ENCODE data around the gene TM9SF2. TPM values are rescaled to one million over a fixed set of nuclear protein-coding genes. Genes with fewer than 3 reads are reported as not detected.

Gene TM9SF2
- total and polyA plus RNA-seq, 9 of the 15 experiments (the other 6 are each of a cell fraction or from before 2014, with no cell fraction given): 23.3 to 83.2 (median 55.1) TPM

- TF ChIP-seq BRD4 (IDR thresholded peaks at IDR 0.05): 0 out of 2 replicates have a peak, but pooled peaks have one; percentile 40
- TF ChIP-seq HDAC3 (IDR thresholded peaks at IDR 0.05; ENCODE audit: borderline replicate concordance, partially characterized antibody): no peak
- no peak for TF ChIP-seq MCM5 (IDR thresholded peaks at IDR 0.05; ENCODE audit: low read depth)
- peak; percentile 90 for TF ChIP-seq PHF8 (IDR thresholded peaks at IDR 0.05; ENCODE audit: borderline replicate concordance, low read length)
- TF ChIP-seq PCBP1 (IDR thresholded peaks at IDR 0.05; ENCODE audit: low read depth, low read length, poor library complexity, severe bottlenecking): peak; percentile 35
- 0 out of 2 replicates have a peak, but pooled peaks have one; percentile 34 for TF ChIP-seq GTF2E2 (tag; IDR thresholded peaks at IDR 0.05)
Observed at GRCh38 chr13:99606324-99607066, 105.2 kb downstream of the TM9SF2 start, which contains the start of gene CLYBL (continued).

DNA sequence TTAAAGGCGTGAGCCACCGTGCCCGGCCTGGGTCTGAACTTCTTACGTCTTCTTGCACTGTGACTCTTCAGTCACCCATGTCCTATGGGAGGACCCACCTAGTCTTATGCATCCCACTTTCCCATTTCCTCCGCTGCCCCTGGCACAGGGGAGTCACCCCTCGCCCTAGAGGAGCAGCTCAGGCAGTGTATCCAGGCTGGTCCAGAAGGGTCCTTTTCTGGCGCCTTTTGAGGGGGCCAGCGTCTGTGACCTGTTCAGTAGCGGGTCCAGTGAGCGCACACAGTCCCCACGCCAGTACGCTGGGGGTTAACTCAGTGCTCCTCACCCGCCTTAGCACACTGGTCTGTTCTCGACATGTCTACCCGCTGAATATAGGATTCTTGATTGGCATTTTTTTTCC, 107.1 kb downstream of the TM9SF2 start:
- H3K9ac ChIP-seq (ENCODE audit: insufficient read depth in 1 of 2, low read depth in 2 of 2, low read length in 2 of 2): no peak overlapping the region
- POLR2A ChIA-PET: no interaction called here
- no peaks in the 10 kb centered on the region for H3K36me3 ChIP-seq (ENCODE audit: control insufficient read depth, insufficient read depth, low read length)
- FAIRE-seq (no peak), DNase-seq (ENCODE audit: extremely low read depth in 1 of 4, low spot score in 3 of 4) (no peak), ATAC-seq (no peak)
- no peak overlapping the region for H3K4me3 ChIP-seq
- in situ Hi-C loops (cut with MboI) (loop anchor here (10.0 kb wide), 1 partner anchor 154 kb away; no protein-coding TSS in a partner anchor), intact Hi-C loops (cut with micrococcal nuclease) (no loop called here)
- no TSS peak for BruUV-seq (replicated peaks)
- no peaks in the 10 kb centered on the region for H4K20me1 ChIP-seq (replicated peaks; ENCODE audit: control insufficient read depth, insufficient read depth, low read length)
- H3K9me3 ChIP-seq (replicated peaks; ENCODE audit: control insufficient read depth, insufficient read depth, low read depth, low read length): no peaks in the 10 kb centered on the region
- H2AFZ ChIP-seq (ENCODE audit: low read depth, low read length): no peak overlapping the region
- H3K4me1 ChIP-seq (replicated peaks in 1 of 2; ENCODE audit: control insufficient read depth in 2 of 2, insufficient read depth in 2 of 2, low read length in 2 of 2): peaks cover 5 to 10% of the 10 kb centered on the region in 2 experiments; a peak in 2 of 5 replicates
- TF ChIP-seq BCL6 (CRISPR knock-in tag; IDR thresholded peaks at IDR 0.05) (no peak), E2F6 (IDR thresholded peaks at IDR 0.05; ENCODE audit: borderline replicate concordance in 1 of 2, extremely low read depth in 1 of 2, insufficient read depth in 1 of 2, insufficient read length in 1 of 2, low read depth in 1 of 2, low read length in 1 of 2, poor library complexity in 1 of 2, severe bottlenecking in 1 of 2) (no peak)
- TF ChIP-seq, protein P1, sequence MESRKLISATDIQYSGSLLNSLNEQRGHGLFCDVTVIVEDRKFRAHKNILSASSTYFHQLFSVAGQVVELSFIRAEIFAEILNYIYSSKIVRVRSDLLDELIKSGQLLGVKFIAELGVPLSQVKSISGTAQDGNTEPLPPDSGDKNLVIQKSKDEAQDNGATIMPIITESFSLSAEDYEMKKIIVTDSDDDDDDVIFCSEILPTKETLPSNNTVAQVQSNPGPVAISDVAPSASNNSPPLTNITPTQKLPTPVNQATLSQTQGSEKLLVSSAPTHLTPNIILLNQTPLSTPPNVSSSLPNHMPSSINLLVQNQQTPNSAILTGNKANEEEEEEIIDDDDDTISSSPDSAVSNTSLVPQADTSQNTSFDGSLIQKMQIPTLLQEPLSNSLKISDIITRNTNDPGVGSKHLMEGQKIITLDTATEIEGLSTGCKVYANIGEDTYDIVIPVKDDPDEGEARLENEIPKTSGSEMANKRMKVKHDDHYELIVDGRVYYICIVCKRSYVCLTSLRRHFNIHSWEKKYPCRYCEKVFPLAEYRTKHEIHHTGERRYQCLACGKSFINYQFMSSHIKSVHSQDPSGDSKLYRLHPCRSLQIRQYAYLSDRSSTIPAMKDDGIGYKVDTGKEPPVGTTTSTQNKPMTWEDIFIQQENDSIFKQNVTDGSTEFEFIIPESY (CRISPR knock-in tag; IDR thresholded peaks at IDR 0.05): peak; percentile 47; the same call in 1 of the 2 replicates
- no peaks in the 10 kb centered on the region for H3K79me2 ChIP-seq (ENCODE audit: control insufficient read depth, insufficient read depth, low read length)
- H3K27ac ChIP-seq (ENCODE audit: extremely low read depth, low read depth, low read length): no peak overlapping the region
- no peaks in the 10 kb centered on the region for H3K27me3 ChIP-seq (ENCODE audit: control insufficient read depth in 2 of 2, insufficient read depth in 2 of 2, low read length in 2 of 2)
- CTCF ChIA-PET (ENCODE audit: low intra/inter-chr PET ratio): no interaction called here
- WGBS (ENCODE audit: insufficient coverage, low coverage, missing lambda C conversion rate): 90% methylated on average over 12 of the region's 15 CpGs
- H3K9me1 ChIP-seq (ENCODE audit: control insufficient read depth, insufficient read depth, low read length): no peaks in the 10 kb centered on the region
- H3K4me2 ChIP-seq (ENCODE audit: insufficient read depth, low read length): no peak overlapping the region
